Suprapubic skin (tissue), 4 donors: Measurements from ENCODE around the gene ACSL5. TPM values are rescaled to one million over a fixed set of nuclear protein-coding genes. Genes with fewer than 3 reads are reported as not detected.

Experiments
- DNase-seq, 2 donors: peaks; one replicate each; pipeline ENCODE4 v3.0.0-alpha.2; 2019; ENCODE audit warnings: low spot score in 2 of 2
- H3K27ac ChIP-seq: fragments of 200-600 bp; sonication (generic); one replicate; pipeline ENCODE4 v1.5.1; 2019
- H3K27me3 ChIP-seq: fragments of 200-600 bp; sonication (generic); one replicate; pipeline ENCODE4 v1.5.1; 2019
- H3K36me3 ChIP-seq: fragments of 200-600 bp; sonication (generic); one replicate; pipeline ENCODE4 v1.5.1; 2019
- H3K4me1 ChIP-seq: fragments of 200-600 bp; sonication (generic); one replicate; pipeline ENCODE4 v1.5.1; 2019
- H3K4me3 ChIP-seq: fragments of 200-600 bp; sonication (generic); one replicate; pipeline ENCODE4 v1.5.1; 2019; ENCODE audit warnings: mild to moderate bottlenecking
- H3K9me3 ChIP-seq: fragments of 200-600 bp; sonication (generic); one replicate; pipeline ENCODE4 v1.5.1; 2019
- EP300 ChIP-seq: sonication (generic); formaldehyde crosslinking; IDR thresholded peaks from one replicate; pipeline ENCODE4 v1.6.1; 2017; ENCODE audit warnings: antibody characterized with exemption
- POLR2A ChIP-seq, 2 donors: fragments of 450-650 bp; IDR thresholded peaks; one replicate each; pipeline ENCODE4 v1.6.1; 2017; ENCODE audit warnings: antibody characterized with exemption in 2 of 2, mild to moderate bottlenecking in 2 of 2, moderate library complexity in 2 of 2
- POLR2AphosphoS5 ChIP-seq, 3 donors: sonication (generic); formaldehyde crosslinking; IDR thresholded peaks; one replicate each; pipeline ENCODE4 v1.6.1; 2017; ENCODE audit warnings: antibody characterized with exemption in 3 of 3
- WGBS: methylation state at CpG from one replicate; pipeline ENCODE4 v1.1.5; 2018; 5-methylcytosine and 5-hydroxymethylcytosine counted together
- total RNA-seq, 4 donors: library from RNA; depleted of rRNA; stranded (reverse); fragments of >200 nt; gene quantifications; one replicate each; pipeline ENCODE4 v1.1.0, GENCODE V29; 2016
- TF ChIP-seq, protein P1 (sequence below), 2 donors: fragments of 200-600 bp in 1 of 2; fragments of 450-650 bp in 1 of 2; sonication (generic) in 1 of 2; IDR thresholded peaks; one replicate each; pipeline ENCODE4 v1.5.1; 2016 to 2019; ENCODE audit warnings: antibody characterized with exemption in 2 of 2, mild to moderate bottlenecking in 1 of 2, moderate library complexity in 1 of 2

The ACSL5 gene
- total RNA-seq, 4 donors from 2014 or later, result 3.8 to 6.5 (median 5.0) TPM

DNA sequence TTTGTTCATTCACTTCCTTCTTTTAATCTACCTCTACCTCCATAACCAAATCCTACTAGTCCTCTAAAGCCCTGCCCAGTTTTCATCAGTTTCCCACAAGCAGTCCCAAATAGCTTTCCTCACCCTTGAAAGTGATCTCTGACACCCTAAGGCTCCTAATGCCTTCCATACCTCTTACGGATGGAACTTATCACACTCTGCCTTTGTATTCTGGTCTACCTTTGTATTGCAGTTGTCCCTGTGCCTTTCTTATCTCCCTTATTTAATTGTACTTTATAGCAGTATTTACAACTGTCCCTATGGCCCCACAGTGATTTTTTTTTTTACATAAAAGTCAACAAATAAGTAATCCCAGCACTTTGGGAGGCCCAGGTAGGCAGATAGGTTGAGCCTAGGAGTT lies 33.8 kb downstream of the ACSL5 start:
- Histone ChIP-seq H3K4me1 (no peaks in the 10 kb centered on the region), H3K9me3 (no peaks in the 10 kb centered on the region), H3K36me3 (no peaks in the 10 kb centered on the region), H3K27ac (no peak overlapping the region), H3K4me3 (no peak overlapping the region), H3K27me3 (no peaks in the 10 kb centered on the region)
- WGBS, result 100% methylated on average over 1 of the region's 1 CpG
- DNase-seq, result no peak
- TF ChIP-seq, protein P1, sequence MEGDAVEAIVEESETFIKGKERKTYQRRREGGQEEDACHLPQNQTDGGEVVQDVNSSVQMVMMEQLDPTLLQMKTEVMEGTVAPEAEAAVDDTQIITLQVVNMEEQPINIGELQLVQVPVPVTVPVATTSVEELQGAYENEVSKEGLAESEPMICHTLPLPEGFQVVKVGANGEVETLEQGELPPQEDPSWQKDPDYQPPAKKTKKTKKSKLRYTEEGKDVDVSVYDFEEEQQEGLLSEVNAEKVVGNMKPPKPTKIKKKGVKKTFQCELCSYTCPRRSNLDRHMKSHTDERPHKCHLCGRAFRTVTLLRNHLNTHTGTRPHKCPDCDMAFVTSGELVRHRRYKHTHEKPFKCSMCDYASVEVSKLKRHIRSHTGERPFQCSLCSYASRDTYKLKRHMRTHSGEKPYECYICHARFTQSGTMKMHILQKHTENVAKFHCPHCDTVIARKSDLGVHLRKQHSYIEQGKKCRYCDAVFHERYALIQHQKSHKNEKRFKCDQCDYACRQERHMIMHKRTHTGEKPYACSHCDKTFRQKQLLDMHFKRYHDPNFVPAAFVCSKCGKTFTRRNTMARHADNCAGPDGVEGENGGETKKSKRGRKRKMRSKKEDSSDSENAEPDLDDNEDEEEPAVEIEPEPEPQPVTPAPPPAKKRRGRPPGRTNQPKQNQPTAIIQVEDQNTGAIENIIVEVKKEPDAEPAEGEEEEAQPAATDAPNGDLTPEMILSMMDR (IDR thresholded peaks at IDR 0.05), result no peak
- no peak for TF ChIP-seq EP300
- TF ChIP-seq POLR2AphosphoS5 (IDR thresholded peaks at IDR 0.05), result no peak
- TF ChIP-seq POLR2A (IDR thresholded peaks at IDR 0.05), result no peak

DNA sequence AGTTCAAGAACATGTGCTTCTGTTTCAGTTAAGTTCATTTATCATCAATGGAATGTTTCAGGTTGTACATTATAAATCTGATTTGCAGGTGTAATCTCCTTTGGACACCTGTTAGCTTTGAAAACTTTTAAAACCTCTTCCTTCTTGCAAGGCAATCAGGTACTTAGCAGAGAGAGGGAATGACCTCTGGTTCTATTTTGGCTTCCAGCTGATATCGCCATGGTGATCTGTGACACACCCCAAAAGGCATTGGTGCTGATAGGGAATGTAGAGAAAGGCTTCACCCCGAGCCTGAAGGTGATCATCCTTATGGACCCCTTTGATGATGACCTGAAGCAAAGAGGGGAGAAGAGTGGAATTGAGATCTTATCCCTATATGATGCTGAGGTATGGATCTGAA lies 35.4 kb downstream of the ACSL5 start:
- no peaks in the 10 kb centered on the region for H3K36me3 ChIP-seq
- no peak for DNase-seq
- H3K27me3 ChIP-seq, result no peaks in the 10 kb centered on the region
- WGBS, result 83% methylated on average over 2 of the region's 2 CpGs
- no peak overlapping the region for H3K27ac ChIP-seq
- no peaks in the 10 kb centered on the region for H3K4me1 ChIP-seq
- TF ChIP-seq POLR2A (IDR thresholded peaks at IDR 0.05) (no peak), EP300 (no peak), POLR2AphosphoS5 (IDR thresholded peaks at IDR 0.05) (no peak)
- TF ChIP-seq, protein P1 (IDR thresholded peaks at IDR 0.05), result no peak
- H3K4me3 ChIP-seq, result no peak overlapping the region
- no peaks in the 10 kb centered on the region for H3K9me3 ChIP-seq

DNA sequence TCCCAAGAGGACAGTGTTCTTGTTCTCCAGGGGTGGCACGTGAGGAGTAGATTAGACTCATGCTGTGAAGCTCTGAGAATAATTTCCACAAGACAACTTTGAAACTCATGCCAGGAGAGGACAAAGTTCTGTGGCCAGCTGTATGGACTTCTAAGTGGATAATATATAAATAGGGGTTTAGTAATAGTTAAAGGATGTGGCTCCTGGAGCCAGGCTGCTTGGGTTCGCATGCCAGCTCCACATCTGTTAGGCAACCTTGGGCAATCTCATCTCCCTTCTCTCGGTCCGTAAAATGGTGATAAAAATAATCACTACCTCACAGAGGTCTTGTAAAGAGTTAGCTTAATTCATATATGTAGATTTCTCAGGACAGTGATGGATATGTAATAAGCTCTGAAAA lies 35.8 kb downstream of the ACSL5 start:
- H3K4me3 ChIP-seq, result no peak overlapping the region
- H3K27me3 ChIP-seq, result no peaks in the 10 kb centered on the region
- H3K4me1 ChIP-seq, result no peaks in the 10 kb centered on the region
- H3K9me3 ChIP-seq, result no peaks in the 10 kb centered on the region
- WGBS, result 51% methylated on average over 4 of the region's 4 CpGs
- no peaks in the 10 kb centered on the region for H3K36me3 ChIP-seq
- no peak overlapping the region for H3K27ac ChIP-seq
- TF ChIP-seq, protein P1 (IDR thresholded peaks at IDR 0.05), result no peak
- no peak for TF ChIP-seq EP300
- TF ChIP-seq POLR2A (IDR thresholded peaks at IDR 0.05), result no peak
- TF ChIP-seq POLR2AphosphoS5 (IDR thresholded peaks at IDR 0.05), result no peak
- no peak for DNase-seq

DNA sequence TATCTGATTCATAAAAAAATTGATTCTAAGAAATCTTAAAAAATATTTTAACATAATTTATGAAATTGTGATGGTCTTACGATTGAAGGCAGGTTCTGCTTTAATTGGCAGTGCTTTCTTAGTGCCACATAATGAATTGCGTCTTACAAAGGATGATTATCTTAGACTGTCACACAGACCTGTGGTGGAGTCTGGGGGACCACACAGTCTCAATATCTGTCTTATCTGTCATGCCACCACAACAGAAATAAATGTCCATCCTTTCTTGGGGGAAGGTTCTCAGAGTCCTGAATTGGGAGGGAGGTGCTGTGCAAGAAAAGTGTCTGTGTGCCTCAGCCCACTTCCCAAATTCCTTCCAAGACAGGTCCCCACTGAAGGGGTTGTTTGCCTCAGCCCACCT lies 38.8 kb downstream of the ACSL5 start:
- Histone ChIP-seq H3K27me3 (no peaks in the 10 kb centered on the region), H3K36me3 (no peaks in the 10 kb centered on the region), H3K27ac (no peak overlapping the region), H3K9me3 (no peaks in the 10 kb centered on the region), H3K4me1 (no peaks in the 10 kb centered on the region), H3K4me3 (no peak overlapping the region)
- TF ChIP-seq POLR2AphosphoS5 (IDR thresholded peaks at IDR 0.05) (no peak), EP300 (no peak), POLR2A (IDR thresholded peaks at IDR 0.05) (no peak)
- TF ChIP-seq, protein P1 (IDR thresholded peaks at IDR 0.05), result no peak
- 84% methylated on average over 2 of the region's 2 CpGs for WGBS
- DNase-seq, result no peak

DNA sequence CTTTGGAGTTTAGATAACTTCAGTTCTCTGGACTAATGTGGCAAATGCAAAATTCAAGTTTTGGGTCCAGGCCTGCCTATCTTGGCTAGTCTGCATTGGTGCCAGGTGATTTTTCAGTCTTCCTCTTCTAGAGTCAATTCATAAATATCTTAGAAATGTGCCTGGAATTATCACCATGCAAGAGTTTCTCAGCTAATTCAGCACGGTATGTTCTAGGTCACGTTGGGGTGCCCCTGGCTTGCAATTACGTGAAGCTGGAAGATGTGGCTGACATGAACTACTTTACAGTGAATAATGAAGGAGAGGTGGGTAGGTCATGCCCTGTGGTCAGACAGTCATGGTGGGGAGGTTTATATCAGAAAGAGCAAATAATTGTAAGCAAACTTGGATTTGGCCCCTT lies 47.8 kb downstream of the ACSL5 start:
- no peak for TF ChIP-seq POLR2A (IDR thresholded peaks at IDR 0.05)
- no peak for TF ChIP-seq POLR2AphosphoS5 (IDR thresholded peaks at IDR 0.05)
- TF ChIP-seq EP300, result no peak
- TF ChIP-seq, protein P1 (IDR thresholded peaks at IDR 0.05), result no peak
- WGBS, result 94% methylated on average over 3 of the region's 3 CpGs
- no peaks in the 10 kb centered on the region for H3K9me3 ChIP-seq
- no peaks in the 10 kb centered on the region for H3K27me3 ChIP-seq
- H3K4me1 ChIP-seq, result no peaks in the 10 kb centered on the region
- no peak for DNase-seq
- peaks cover 10% of the 10 kb centered on the region for H3K36me3 ChIP-seq
- no peak overlapping the region for H3K27ac ChIP-seq
- no peak overlapping the region for H3K4me3 ChIP-seq
